ENCODE measurements around the gene MCF2L.

The MCF2L gene

DNA sequence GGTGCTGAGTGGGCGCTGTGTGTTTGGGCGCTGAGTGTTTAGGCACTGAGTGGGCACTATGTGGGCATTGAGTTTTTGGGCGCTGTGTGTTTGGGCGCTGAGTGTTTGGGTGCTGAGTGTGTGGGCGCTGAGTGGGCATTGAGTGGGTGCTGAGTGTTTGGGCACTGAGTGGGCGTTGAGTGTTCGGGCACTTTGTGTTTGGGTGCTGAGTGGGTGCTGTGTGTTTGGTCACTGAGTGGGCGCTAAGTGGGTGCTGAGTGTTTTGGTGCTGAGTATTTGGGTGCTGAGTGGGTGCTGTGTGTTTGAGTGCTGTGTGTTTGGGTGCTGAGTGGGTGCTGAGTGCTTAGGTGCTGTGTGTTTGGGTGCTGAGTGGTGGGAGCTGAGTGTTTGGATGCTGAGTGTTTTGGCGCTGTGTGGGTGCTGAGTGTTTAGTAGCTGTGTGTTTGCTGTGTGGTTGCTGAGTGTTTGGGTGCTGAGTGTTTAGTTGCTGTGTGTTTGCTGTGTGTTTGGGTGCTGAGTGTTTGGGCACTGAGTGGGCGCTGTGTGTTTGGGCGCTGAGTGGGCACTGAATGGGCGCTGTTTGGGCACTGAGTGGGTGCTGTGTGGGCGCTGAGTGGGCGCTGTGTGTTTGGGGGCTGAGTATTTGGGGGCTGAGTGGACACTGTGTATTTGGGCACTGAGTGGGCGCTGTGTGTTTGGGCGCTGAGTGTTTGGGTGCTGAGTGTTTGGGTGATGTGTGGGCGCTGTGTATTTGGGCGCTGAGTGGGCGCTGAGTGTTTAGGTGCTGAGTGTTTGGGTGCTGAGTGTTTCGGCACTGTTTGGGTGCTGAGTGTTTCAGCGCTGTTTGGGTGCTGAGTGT lies 89.3 kb downstream of the MCF2L start:
- no peak overlapping the region for H3K4me3 ChIP-seq (ENCODE audit: low read depth, low read length)
- ChIA-PET POLR2A (no interaction called here), CTCF (no interaction called here)
- TF ChIP-seq CTCF (IDR thresholded peaks at IDR 0.05; ENCODE audit: insufficient read depth, low read length, missing control alignments), result no peak
- no peak for DNase-seq (ENCODE audit: low read depth, low spot score)

DNA sequence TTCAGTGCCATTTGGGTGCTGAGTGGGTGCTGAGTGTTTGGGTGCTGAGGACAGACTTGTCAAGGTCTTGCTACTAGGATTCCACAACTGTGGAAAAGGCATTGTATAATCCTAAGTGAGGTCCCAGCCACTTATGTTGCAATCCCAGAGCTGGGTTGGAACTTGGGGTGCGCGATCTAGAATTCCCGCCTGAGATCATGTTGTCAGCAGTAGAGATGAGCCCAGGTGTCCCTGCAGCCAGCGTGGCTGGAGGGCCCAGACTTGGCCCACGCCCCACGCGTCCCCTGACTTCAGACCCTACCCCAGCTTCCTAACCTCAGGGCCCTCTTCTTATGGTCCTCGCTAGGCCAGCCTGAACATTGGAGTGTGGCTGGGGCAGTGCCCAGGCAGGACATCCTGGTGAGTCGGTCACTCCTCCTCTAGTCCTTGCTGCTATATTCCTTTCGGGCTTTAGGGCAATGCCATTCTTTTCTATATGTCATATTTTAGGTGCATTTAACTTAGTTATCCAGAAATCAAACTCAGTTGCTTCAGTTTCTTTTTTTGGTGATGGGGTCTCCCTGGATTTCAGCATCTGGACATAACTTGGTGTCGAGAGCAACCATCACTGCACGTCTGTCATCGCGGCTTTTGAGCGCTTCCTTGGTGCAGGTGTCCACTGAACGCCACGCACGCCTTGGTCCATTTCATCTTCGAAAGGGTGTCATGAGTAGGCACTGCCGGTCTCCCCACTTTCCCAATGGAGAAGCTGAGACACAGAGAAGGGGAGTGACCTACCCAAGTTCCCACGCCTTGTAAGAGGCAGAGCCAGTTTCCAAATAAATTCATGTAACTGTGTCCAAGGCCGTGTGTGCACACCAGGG lies 90.2 kb downstream of the MCF2L start:
- CTCF ChIA-PET, result interaction anchor here (1.0 kb wide), 1 partner anchor 31 kb away, joined by 3 read pairs; no protein-coding TSS in a partner anchor
- TF ChIP-seq CTCF (IDR thresholded peaks at IDR 0.05; ENCODE audit: insufficient read depth, low read length, missing control alignments), result no peak
- no peak for DNase-seq (ENCODE audit: low read depth, low spot score)
- POLR2A ChIA-PET, result no interaction called here
- no peak overlapping the region for H3K4me3 ChIP-seq (ENCODE audit: low read depth, low read length)

DNA sequence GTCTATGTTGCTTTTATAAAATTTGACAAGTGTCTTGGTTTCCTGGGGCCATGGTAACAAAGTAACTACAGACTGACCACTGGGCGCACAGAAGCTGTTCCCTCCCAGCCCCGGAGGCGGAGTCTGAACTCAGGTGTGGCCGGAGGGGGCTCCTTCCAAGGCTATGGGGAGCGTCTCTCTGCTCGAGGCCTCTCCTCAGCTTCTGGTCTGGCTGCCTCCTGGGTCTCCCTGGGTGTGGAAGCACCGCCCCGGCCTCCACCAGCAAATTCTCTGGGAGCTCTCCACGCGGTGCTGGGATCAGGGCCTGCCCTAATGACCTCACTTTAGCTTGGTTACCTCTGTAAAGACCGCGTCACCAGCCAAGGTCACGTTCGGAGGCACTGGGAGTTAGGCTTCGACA lies 90.9 kb downstream of the MCF2L start:
- no peak overlapping the region for H3K4me3 ChIP-seq (ENCODE audit: low read depth, low read length)
- DNase-seq (ENCODE audit: low read depth, low spot score), result no peak
- CTCF ChIA-PET, result interaction anchor here (0.8 to 1.0 kb wide), 2 partner anchors 32 to 36 kb away, joined by 3 to 4 read pairs; no protein-coding TSS in a partner anchor
- TF ChIP-seq CTCF (IDR thresholded peaks at IDR 0.05; ENCODE audit: insufficient read depth, low read length, missing control alignments), result no peak
- POLR2A ChIA-PET, result no interaction called here

GRCh38 chr13:113060557-113061270 lies 91.7 kb downstream of the MCF2L start:
- ChIA-PET POLR2A (no interaction called here), CTCF (interaction anchor here (0.8 to 0.9 kb wide), 2 partner anchors 15 to 35 kb away, joined by 3 to 4 read pairs; no protein-coding TSS in a partner anchor)
- H3K4me3 ChIP-seq (ENCODE audit: low read depth, low read length), result no peak overlapping the region
- TF ChIP-seq CTCF (IDR thresholded peaks at IDR 0.05; ENCODE audit: insufficient read depth, low read length, missing control alignments), result no peak
- no peak for DNase-seq (ENCODE audit: low read depth, low spot score)

DNA sequence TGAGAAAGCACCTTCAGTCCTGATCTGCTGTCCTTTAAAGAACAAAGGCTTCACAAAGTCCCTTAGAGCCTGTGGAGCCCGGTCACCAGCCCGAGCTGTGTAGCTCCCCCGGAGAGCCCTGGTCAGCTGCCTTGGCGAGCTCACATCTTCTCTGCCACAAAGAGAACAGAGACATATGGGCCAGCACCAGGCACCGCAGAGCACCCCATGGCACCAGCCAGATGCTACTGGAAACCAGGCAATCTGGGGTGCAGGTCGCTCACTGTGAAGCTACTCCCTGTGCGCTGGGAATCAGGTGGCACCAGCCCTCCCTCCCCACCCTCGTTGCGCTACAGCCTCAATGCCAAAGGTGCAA lies 92.2 kb downstream of the MCF2L start:
- CTCF ChIA-PET, result interaction anchor here (0.9 kb wide), 1 partner anchor 14 kb away, joined by 3 read pairs; no protein-coding TSS in a partner anchor
- TF ChIP-seq CTCF (IDR thresholded peaks at IDR 0.05; ENCODE audit: insufficient read depth, low read length, missing control alignments), result no peak
- POLR2A ChIA-PET, result no interaction called here
- H3K4me3 ChIP-seq (ENCODE audit: low read depth, low read length), result no peak overlapping the region
- no peak for DNase-seq (ENCODE audit: low read depth, low spot score)
